Stimulated activated CD8-positive, alpha-beta memory T cell treated with anti-CD3 and anti-CD28 coated beads, Interleukin-15, amount 100 ng/mL, for 48 hours (primary cell): ENCODE results near the gene IRGC.

Experiments used
- DNase-seq, 2 donors: peaks; one replicate each; pipeline ENCODE4 v3.0.0-alpha.2; 2020; ENCODE audit warnings: low read depth in 2 of 2

The IRGC gene

GRCh38 chr19:43723588-43723987 lies 7.7 kb downstream of the IRGC start:
- DNase-seq = no peak

GRCh38 chr19:43724896-43725295 lies 9.0 kb downstream of the IRGC start:
- no peak for DNase-seq

- DNase-seq = no peak
These were observed 9.6 kb downstream of the IRGC start for GRCh38 chr19:43725468-43725867.

DNA sequence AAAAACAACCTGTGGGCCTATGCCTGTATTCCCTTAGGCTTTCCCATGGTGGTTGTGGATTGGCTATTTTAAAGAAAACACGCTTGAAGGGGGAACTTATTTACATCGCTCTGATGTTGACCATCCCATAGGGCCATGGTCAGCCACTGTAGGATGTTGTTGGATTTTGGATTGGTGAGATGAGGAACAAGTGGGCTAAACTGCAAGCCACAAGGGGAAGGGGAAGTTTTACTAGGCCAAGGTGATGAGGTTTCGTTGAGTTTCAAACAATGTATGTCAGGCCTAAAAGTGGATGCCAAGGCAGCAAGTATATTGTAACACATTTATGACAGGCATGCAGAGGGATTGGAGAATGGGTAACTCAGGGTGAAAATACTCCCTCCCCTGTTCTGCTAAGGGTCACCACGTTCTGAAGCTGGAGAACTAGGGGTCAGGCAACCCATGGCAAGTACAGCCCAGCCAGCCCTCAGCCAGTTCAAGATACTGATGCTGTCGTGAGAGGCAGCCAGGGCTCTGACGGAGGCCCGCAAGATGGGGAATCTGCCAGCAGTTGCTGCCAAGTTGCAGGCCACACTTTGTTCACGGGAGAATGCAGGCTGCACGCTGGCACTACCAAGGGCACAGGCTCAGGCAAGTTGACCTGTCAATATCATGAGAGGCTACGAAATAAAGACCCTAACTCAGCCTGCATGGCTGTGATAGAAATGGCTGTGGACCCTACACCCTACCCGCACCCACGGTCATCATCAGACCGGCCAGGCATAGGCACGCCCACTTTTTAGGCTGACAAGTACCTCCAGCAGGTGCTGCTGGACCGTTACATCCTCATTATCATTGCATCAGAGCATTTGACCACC lies 11.1 kb downstream of the IRGC start:
- DNase-seq = no peak

GRCh38 chr19:43727593-43727853 lies 11.6 kb downstream of the IRGC start:
- no peak for DNase-seq

- no peak for DNase-seq
These were observed 14.0 kb downstream of the IRGC start for GRCh38 chr19:43729919-43730318.

- no peak for DNase-seq
These were observed 15.5 kb downstream of the IRGC start for GRCh38 chr19:43731346-43731745.

DNA sequence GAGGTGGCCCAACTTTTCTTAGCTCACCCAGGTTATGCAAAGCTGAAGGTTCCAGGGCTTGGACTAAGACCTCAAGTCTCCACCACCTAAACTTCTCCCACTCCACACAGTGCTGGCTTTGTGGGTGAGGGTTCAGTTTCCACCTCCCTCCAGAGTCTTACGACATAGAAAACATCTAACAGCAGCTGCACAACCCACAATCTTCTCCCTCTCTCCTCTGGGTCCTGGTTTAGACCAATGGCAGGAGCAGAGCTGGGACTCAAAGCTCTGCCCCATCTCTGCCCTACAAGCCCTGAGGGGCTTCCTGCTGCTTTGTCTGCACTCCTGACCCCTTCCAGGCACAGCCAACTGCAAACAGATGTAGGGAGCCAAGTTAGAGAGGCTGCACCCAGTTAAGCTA lies 16.0 kb downstream of the IRGC start:
- no peak for DNase-seq

DNA sequence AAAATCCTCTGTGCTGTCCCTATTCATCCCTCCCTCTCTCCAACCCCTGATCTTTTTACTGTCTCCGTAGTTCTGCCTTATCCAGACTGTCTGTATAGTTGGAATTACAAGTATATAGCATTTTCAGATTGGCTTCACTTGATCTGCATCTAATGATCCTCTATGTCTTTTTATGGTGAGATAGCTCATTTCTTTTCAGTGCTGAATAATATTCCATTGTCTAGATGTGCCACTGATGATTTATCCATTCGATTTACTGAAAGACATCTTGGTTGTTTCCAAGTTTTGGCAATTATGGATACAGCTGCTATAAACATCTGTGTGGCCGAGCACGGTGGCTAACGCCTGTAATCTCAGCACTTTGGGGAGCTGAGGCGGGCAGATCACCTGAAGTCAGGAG lies 19.1 kb downstream of the IRGC start:
- DNase-seq = no peak

GRCh38 chr19:43735957-43736356 lies 20.1 kb downstream of the IRGC start:
- DNase-seq = no peak

DNA sequence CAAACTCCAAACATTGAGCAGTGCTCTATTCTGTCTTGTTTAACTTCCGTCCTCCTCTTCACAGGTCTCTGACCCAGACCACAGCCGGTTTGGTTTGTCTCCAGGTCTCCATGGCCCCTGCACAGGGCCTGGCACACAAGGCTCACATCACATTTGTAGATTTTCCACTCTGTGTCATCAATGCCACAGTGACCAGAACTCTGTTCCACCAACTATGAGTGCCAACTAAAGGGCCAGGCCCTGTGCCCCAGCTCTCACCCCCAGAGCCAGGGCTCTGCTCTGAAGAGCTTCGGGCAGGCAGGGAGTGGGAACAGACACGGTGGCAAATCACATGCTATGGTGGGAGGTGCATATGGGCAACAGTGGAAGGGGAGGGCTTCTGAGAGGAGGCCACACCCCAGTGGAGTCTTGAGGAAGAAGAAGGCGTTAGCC lies 22.9 kb downstream of the IRGC start:
- DNase-seq = no peak

DNA sequence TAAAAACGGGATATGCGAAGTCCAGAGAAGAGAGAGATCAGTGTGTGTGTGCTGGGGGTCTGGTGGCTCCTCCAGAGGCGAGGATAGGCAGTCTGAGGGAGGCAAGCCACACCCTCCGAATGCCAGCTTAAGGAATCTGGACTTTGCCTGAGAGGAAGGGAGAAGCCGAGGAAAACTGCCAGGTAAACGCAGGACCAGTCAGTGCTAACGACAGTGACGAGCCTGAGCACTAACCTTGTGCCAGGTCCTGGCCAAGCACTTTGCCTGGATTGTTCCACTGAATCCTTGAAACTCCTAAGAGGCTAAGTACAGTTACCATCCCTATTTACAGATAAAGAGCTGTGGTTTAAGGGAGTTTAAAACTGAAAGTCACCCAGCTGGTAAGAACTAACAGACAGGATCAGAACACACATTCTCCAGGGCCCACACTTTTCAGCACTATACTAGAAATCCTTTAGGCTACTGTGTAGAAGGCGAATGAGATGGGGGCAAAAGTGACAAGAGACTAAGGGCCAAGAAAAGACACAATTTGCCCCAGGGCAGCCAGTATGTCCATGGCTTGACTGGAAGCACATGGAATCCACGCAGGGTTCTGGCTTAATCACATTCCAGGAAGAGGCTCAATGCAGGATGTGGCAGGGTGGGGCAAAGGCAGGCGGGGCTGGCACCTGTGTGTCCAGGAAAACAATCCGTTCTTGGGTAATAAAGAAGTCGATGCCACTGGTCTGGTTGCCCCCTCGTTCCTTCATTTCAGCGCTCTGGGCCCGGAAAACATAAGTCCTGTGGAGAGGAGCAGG lies 23.8 kb downstream of the IRGC start:
- DNase-seq = no peak

DNA sequence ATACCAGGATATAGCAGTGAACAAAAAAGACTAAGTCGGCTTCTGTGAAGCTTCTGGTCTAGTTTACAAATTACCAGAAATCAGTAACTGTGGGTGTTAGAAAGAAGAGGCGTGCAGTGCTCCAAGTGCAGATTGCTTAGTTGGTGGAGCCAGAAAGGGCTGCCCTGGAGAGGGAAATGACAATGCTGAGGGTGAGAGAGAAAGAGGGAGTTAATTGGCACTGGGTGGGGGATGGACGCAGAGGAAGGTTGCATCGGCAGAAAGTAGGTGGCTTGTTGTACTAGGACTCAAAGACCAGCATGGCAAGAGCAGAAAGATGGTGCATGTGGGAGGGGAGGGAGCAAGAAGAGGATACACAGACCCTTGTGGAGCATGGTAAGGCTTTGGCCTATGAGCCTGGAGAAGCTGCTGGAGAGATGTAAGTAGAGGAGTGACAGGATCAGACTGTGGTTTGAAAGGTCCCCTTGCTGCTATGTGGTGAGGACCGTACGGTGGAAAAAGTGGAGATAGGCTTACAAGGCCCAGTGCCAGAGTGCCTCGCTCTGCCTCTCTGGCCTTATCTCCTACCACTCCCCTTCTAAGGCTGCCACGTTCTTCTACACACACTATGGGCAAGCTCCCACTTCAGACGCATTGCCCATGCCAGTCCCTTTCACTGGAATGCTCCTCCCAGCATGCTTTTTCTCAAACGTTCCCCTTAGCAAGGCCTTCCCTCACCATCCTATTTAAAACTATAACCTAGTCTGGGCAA lies 25.4 kb downstream of the IRGC start:
- no peak for DNase-seq

DNA sequence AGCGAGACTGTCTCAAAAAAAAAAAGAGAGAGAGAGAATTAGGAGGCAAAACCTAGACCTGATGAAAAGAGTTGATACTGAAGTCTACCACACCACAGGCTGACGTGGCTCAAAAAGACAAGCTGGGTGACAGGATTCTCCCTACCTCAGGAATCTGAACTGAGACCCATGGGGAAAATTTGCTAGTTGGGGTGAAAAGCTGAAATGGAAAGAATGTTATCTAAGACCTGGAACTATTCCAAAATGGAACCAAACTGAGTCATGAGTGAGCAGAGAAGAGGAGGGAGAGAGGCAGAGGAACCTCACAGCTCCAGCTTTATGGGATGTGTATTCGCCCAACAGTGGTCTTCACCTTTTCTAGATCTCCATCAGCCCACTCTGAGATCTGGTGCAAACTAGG lies 27.2 kb downstream of the IRGC start:
- no peak for DNase-seq

- DNase-seq = no peak
These were observed 31.8 kb downstream of the IRGC start for GRCh38 chr19:43747557-43748204.

GRCh38 chr19:43748205-43748594 lies 32.3 kb downstream of the IRGC start:
- no peak for DNase-seq

DNA sequence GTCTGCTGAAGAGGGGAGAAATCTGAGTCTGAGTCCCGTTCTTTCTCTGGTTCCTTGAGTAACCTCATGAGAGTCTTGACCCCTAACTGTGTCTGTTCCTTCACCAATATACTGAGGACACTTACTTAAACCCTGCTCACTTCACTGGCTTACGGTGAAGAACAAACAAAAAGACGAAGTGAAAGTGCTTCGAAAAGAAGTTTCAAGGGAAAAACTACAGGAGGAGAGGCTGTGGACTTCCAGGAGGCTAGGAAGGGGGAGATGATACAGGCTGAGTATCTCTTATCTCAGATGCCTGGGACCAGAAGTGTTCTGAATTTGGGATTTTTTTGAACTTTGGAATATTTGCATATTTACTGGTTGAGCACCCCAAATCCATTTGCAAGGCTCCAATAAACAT lies 32.8 kb downstream of the IRGC start:
- DNase-seq = no peak

DNA sequence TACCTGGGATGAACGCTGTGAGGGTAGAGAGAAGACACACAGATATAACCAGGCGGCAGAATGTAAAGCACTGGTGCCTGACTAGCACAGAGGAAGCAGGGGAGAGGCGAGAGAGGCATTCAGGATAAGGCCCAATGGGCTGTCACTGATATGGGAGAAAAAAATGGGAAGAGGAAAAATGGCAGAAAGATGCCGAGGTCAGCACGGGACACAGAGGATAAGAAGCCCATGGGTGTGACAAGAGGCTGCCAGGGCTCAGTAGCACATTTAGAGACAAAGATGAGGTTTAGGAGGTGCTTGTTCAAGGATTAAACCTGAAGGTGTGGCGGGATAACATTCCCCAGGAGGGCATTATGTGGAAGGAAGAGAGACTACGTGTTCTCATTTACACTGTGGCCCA lies 33.3 kb downstream of the IRGC start:
- DNase-seq = no peak

DNA sequence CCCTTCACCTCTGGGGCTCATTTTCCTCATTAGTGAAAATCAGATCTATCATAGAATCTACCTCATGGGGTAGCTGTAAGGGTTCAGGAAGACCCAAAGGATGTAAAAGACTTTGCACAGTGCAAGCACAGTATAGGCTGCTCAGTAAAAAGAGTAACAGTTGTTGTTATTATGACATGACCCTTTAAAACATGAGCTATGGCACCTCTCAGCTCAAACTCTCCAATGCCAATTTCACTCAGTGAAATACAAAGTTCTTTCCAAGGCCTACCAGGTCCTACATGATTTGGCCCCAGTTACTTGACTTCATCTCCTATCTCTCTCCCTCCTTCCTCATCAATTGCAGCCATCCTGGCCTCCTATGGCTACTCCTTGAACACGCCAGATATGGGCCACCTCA lies 34.0 kb downstream of the IRGC start:
- DNase-seq = no peak

- no peak for DNase-seq
These were observed 35.8 kb downstream of the IRGC start for GRCh38 chr19:43751466-43752220.

- no peak for DNase-seq
These were observed 36.5 kb downstream of the IRGC start for GRCh38 chr19:43752287-43752875.
